ENCODE results near the gene UBXN7. TPM values are rescaled to one million over a fixed set of nuclear protein-coding genes. Genes with fewer than 3 reads are reported as not detected.
"Not testable (repeated sequence)": the region's sequence is repeated elsewhere in the genome, so short reads cannot be mapped to it uniquely, and the experiment has no call there.

UBXN7 gene
- total RNA-seq, 1 donor from 2014 or later = 11.8 TPM

GRCh38 chr3:196314597-196314996 lies 117.6 kb downstream of the UBXN7 start:
- DNase-seq (ENCODE audit: low read depth) = no peak
- H3K27me3 ChIP-seq (ENCODE audit: control insufficient read depth, insufficient read depth, low read length) = no peaks in the 10 kb centered on the region
- H3K4me3 ChIP-seq (ENCODE audit: low read depth, low read length) = no peak overlapping the region
- no peak for FAIRE-seq
- no peaks in the 10 kb centered on the region for H3K36me3 ChIP-seq (ENCODE audit: control insufficient read depth, insufficient read depth, low read length)
- TF ChIP-seq CTCF (IDR thresholded peaks at IDR 0.05; ENCODE audit: insufficient read depth, low read length, severe bottlenecking) = no peak

- FAIRE-seq; H3K4me3 ChIP-seq (ENCODE audit: low read depth, low read length); H3K27me3 ChIP-seq (ENCODE audit: control insufficient read depth, insufficient read depth, low read length); H3K36me3 ChIP-seq (ENCODE audit: control insufficient read depth, insufficient read depth, low read length); DNase-seq (ENCODE audit: low read depth): not testable (repeated sequence)
Observed at GRCh38 chr3:196314086-196314485, 118.1 kb downstream of the UBXN7 start.

- not testable (repeated sequence) for H3K27me3 ChIP-seq (ENCODE audit: control insufficient read depth, insufficient read depth, low read length); FAIRE-seq; H3K36me3 ChIP-seq (ENCODE audit: control insufficient read depth, insufficient read depth, low read length); DNase-seq (ENCODE audit: low read depth); H3K4me3 ChIP-seq (ENCODE audit: low read depth, low read length)
Observed at GRCh38 chr3:196302960-196303359, 129.3 kb downstream of the UBXN7 start.

GRCh38 chr3:196302551-196302950 lies 129.7 kb downstream of the UBXN7 start:
- FAIRE-seq; DNase-seq (ENCODE audit: low read depth); H3K36me3 ChIP-seq (ENCODE audit: control insufficient read depth, insufficient read depth, low read length); H3K4me3 ChIP-seq (ENCODE audit: low read depth, low read length); H3K27me3 ChIP-seq (ENCODE audit: control insufficient read depth, insufficient read depth, low read length): not testable (repeated sequence)

- no peak overlapping the region for H3K4me3 ChIP-seq (ENCODE audit: low read depth, low read length)
- H3K27me3 ChIP-seq (ENCODE audit: control insufficient read depth, insufficient read depth, low read length) = no peaks in the 10 kb centered on the region
- FAIRE-seq (no peak), DNase-seq (ENCODE audit: low read depth) (no peak)
- H3K36me3 ChIP-seq (ENCODE audit: control insufficient read depth, insufficient read depth, low read length) = peaks cover 3% of the 10 kb centered on the region
- TF ChIP-seq CTCF (IDR thresholded peaks at IDR 0.05; ENCODE audit: insufficient read depth, low read length, severe bottlenecking) = no peak
Observed at GRCh38 chr3:196298521-196298920, 133.7 kb downstream of the UBXN7 start.

Other genes starting within 250 kb of the UBXN7 start
- not detected in 2 replicates for gene ZDHHC19, start 221.0 kb downstream of the UBXN7 start, total RNA-seq
- gene SLC51A, start 215.9 kb downstream of the UBXN7 start, total RNA-seq = 0.26 TPM in 1 of 2 replicates, not detected in the other
- 52.9 and 68.9 TPM in 2 replicates for gene PCYT1A, start 144.7 kb downstream of the UBXN7 start, total RNA-seq
- gene DYNLT2B, start 114.2 kb downstream of the UBXN7 start, total RNA-seq = 17.1 and 19.7 TPM in 2 replicates
- 2.1 and 6.5 TPM in 2 replicates for gene TM4SF19, start 94.0 kb downstream of the UBXN7 start, total RNA-seq
- gene RNF168, start 71.3 kb upstream of the UBXN7 start, total RNA-seq = 6.8 and 8.2 TPM in 2 replicates
- gene SMCO1, start 82.9 kb upstream of the UBXN7 start, total RNA-seq = not detected in 2 replicates
- 9.5 and 14.6 TPM in 2 replicates for gene WDR53, start 136.1 kb upstream of the UBXN7 start, total RNA-seq
- 26.6 and 27.5 TPM in 2 replicates for gene FBXO45, start 136.2 kb upstream of the UBXN7 start, total RNA-seq
- gene NRROS, start 207.3 kb upstream of the UBXN7 start, total RNA-seq = not detected in 2 replicates